Activated CD4-positive, alpha-beta T cell treated with anti-CD3 and anti-CD28 coated beads for 36 hours (primary cell): Measurements from ENCODE around the gene ARHGAP9. TPM values are rescaled to one million over a fixed set of nuclear protein-coding genes. Genes with fewer than 3 reads are reported as not detected.

Experiments
- ATAC-seq: fragments of 200-7000 bp; cut with Tn5 transposase; one replicate; pipeline ENCODE4 v1.10.0; 2021; ENCODE audit warnings: mild to moderate bottlenecking, moderate library complexity
- CTCF ChIA-PET: fragments of 350-600 bp; sonication (Branson Sonifier 250); formaldehyde crosslinking; loops from one replicate; lab custom pipeline; 2021; ENCODE audit warnings: antibody characterized with exemption; lab: Charles Lee
- POLR2A ChIA-PET: fragments of 350-600 bp; sonication (Branson Sonifier 250); formaldehyde crosslinking; loops from one replicate; lab custom pipeline; 2021; ENCODE audit warnings: antibody characterized with exemption, inconsistent platforms; lab: Charles Lee
- DNase-seq: peaks from one replicate; pipeline ENCODE4 v3.0.0-alpha.2; 2020
- H3K27ac Mint-ChIP-seq: one replicate; pipeline ENCODE4 v1.8.0; 2021; ENCODE audit warnings: mixed read lengths
- H3K27me3 Mint-ChIP-seq: one replicate; pipeline ENCODE4 v1.8.0; 2021; ENCODE audit warnings: mixed read lengths
- H3K36me3 Mint-ChIP-seq: one replicate; pipeline ENCODE4 v1.8.0; 2021; ENCODE audit warnings: low read depth, mixed read lengths
- H3K4me1 Mint-ChIP-seq: one replicate; pipeline ENCODE4 v1.8.0; 2021; ENCODE audit warnings: mixed read lengths
- H3K4me3 Mint-ChIP-seq: one replicate; pipeline ENCODE4 v1.8.0; 2021; ENCODE audit warnings: mild to moderate bottlenecking, moderate library complexity, mixed read lengths
- H3K9me3 Mint-ChIP-seq: one replicate; pipeline ENCODE4 v1.8.0; 2021; ENCODE audit warnings: low read depth, mixed read lengths
- intact Hi-C, 2 experiments: fragments of 100-400 bp; cut with DNase I in 1 of 2; cut with micrococcal nuclease in 1 of 2; formaldehyde crosslinking; loops; one replicate each; pipeline versions ENCODE4 v1.14.2 to v1.15.1; 2022 to 2024; cut with DNase I, micrococcal nuclease
- total RNA-seq, 2 experiments: library from RNA; stranded (reverse); gene quantifications; one replicate each; pipeline ENCODE4 v1.2.3, GENCODE V29; 2021

ARHGAP9 gene
- 100 to 1,000 TPM in 1 of 2 experiments, 10 to 100 TPM in 1; 77.7 to 101 TPM for total RNA-seq

- Mint-ChIP-seq H3K36me3 (peaks cover 58% of the 10 kb centered on the region), H3K4me3 (peak within 1 kb of the TSS; percentile 86), H3K27me3 (no peaks in the 10 kb centered on the region), H3K9me3 (no peaks in the 10 kb centered on the region), H3K4me1 (peaks cover 59% of the 10 kb centered on the region), H3K27ac (peak within 1 kb of the TSS; percentile 99)
- peak; percentile 49 for ATAC-seq
- intact Hi-C loops: loop anchor here (1.0 to 5.0 kb wide), 4 partner anchors 9 to 392 kb away; partner anchors contain the start of genes MARS1 (in 1 of the 2), NAB2 (in 1 of the 2) and OS9 (in 1 of the 2)
- ChIA-PET CTCF (interaction anchor here (0.5 to 2.2 kb wide), 10 partner anchors 10 to 409 kb away, joined by 3 to 14 read pairs (median 3); partner anchors contain the start of genes GLI1, INHBE and SHMT2), POLR2A (interaction anchor here (0.7 to 1.0 kb wide), 2 partner anchors 38 to 236 kb away, joined by 3 to 5 read pairs; no protein-coding TSS in a partner anchor)
- peak; percentile 77 for DNase-seq
These were observed at the start of gene ARHGAP9 for GRCh38 chr12:57479376-57480115. Gene ARHGAP9 (minus strand): TSS chr12:57479866. CDS start chr12:57479406, 460 bp downstream.

- H3K4me3 Mint-ChIP-seq: no peak overlapping the region
- no peak for ATAC-seq
- H3K27ac Mint-ChIP-seq: no peak overlapping the region
- POLR2A ChIA-PET: interaction anchor here (0.8 kb wide), 1 partner anchor 27 kb away, joined by 4 read pairs; no protein-coding TSS in a partner anchor
- no peaks in the 10 kb centered on the region for H3K27me3 Mint-ChIP-seq
- intact Hi-C loops: no loop called here
- no peaks in the 10 kb centered on the region for H3K9me3 Mint-ChIP-seq
- peaks cover 51% of the 10 kb centered on the region for H3K36me3 Mint-ChIP-seq
- CTCF ChIA-PET: no interaction called here
- DNase-seq: no peak
- H3K4me1 Mint-ChIP-seq: peaks cover 15% of the 10 kb centered on the region
These were observed 49.3 kb upstream of the ARHGAP9 start for GRCh38 chr12:57528831-57529555.

- Mint-ChIP-seq H3K27ac (no peak overlapping the region), H3K9me3 (no peaks in the 10 kb centered on the region), H3K27me3 (no peaks in the 10 kb centered on the region), H3K36me3 (peaks cover 53% of the 10 kb centered on the region), H3K4me3 (no peak overlapping the region), H3K4me1 (peaks cover 23% of the 10 kb centered on the region)
- POLR2A ChIA-PET: no interaction called here
- ATAC-seq (no peak), DNase-seq (no peak)
- intact Hi-C loops: no loop called here
- CTCF ChIA-PET: interaction anchor here (0.6 kb wide), 1 partner anchor 57 kb away, joined by 4 read pairs; no protein-coding TSS in a partner anchor
These were observed 48.5 kb upstream of the ARHGAP9 start for GRCh38 chr12:57528176-57528575.

GRCh38 chr12:57527184-57527583, 47.5 kb upstream of the ARHGAP9 start:
- CTCF ChIA-PET: no interaction called here
- H3K4me3 Mint-ChIP-seq: no peak overlapping the region
- peaks cover 24% of the 10 kb centered on the region for H3K4me1 Mint-ChIP-seq
- H3K36me3 Mint-ChIP-seq: peaks cover 43% of the 10 kb centered on the region
- ATAC-seq (no peak), DNase-seq (no peak)
- H3K27ac Mint-ChIP-seq: peak overlapping the region; percentile 47
- H3K27me3 Mint-ChIP-seq: no peaks in the 10 kb centered on the region
- no peaks in the 10 kb centered on the region for H3K9me3 Mint-ChIP-seq
- POLR2A ChIA-PET: no interaction called here
- intact Hi-C loops: no loop called here

GRCh38 chr12:57526477-57527126, 46.9 kb upstream of the ARHGAP9 start:
- ChIA-PET POLR2A (interaction anchor here (0.8 to 0.9 kb wide), 2 partner anchors 12 to 20 kb away, joined by 3 to 5 read pairs; no protein-coding TSS in a partner anchor), CTCF (interaction anchor here (1.4 kb wide), 1 partner anchor 8 kb away, joined by 4 read pairs; no protein-coding TSS in a partner anchor)
- peaks cover 38% of the 10 kb centered on the region for H3K36me3 Mint-ChIP-seq
- H3K4me1 Mint-ChIP-seq: peaks cover 30% of the 10 kb centered on the region
- no peak overlapping the region for H3K27ac Mint-ChIP-seq
- no peak for DNase-seq
- intact Hi-C loops: no loop called here
- ATAC-seq: no peak
- no peaks in the 10 kb centered on the region for H3K27me3 Mint-ChIP-seq
- no peaks in the 10 kb centered on the region for H3K9me3 Mint-ChIP-seq
- H3K4me3 Mint-ChIP-seq: no peak overlapping the region

- H3K4me1 Mint-ChIP-seq: peaks cover 38% of the 10 kb centered on the region
- no peaks in the 10 kb centered on the region for H3K9me3 Mint-ChIP-seq
- no peak overlapping the region for H3K4me3 Mint-ChIP-seq
- H3K27me3 Mint-ChIP-seq: no peaks in the 10 kb centered on the region
- DNase-seq (no peak), ATAC-seq (no peak)
- intact Hi-C loops: no loop called here
- peaks cover 36% of the 10 kb centered on the region for H3K36me3 Mint-ChIP-seq
- POLR2A ChIA-PET: interaction anchor here (0.8 to 0.9 kb wide), 3 partner anchors 9 to 21 kb away, joined by 3 to 5 read pairs (median 3); no protein-coding TSS in a partner anchor
- CTCF ChIA-PET: interaction anchor here (1.4 kb wide), 1 partner anchor 8 kb away, joined by 4 read pairs; no protein-coding TSS in a partner anchor
- H3K27ac Mint-ChIP-seq: no peak overlapping the region
These were observed 46.1 kb upstream of the ARHGAP9 start for GRCh38 chr12:57525615-57526383.

GRCh38 chr12:57524814-57525614, 45.3 kb upstream of the ARHGAP9 start:
- ATAC-seq (no peak), DNase-seq (no peak)
- peaks cover 33% of the 10 kb centered on the region for H3K36me3 Mint-ChIP-seq
- CTCF ChIA-PET: interaction anchor here (0.6 to 2.2 kb wide), 4 partner anchors 8 to 67 kb away, joined by 3 to 6 read pairs (median 4); no protein-coding TSS in a partner anchor
- H3K27me3 Mint-ChIP-seq: no peaks in the 10 kb centered on the region
- no peak overlapping the region for H3K27ac Mint-ChIP-seq
- no peaks in the 10 kb centered on the region for H3K9me3 Mint-ChIP-seq
- no peak overlapping the region for H3K4me3 Mint-ChIP-seq
- intact Hi-C loops: loop anchor here (5.0 kb wide), 4 partner anchors 227 to 1553 kb away; partner anchors contain the start of genes CDK4 (in 1 of the 2), RAB5B (in 1 of the 2), RPL41 (in 1 of the 2) and ZC3H10 (in 1 of the 2)
- POLR2A ChIA-PET: interaction anchor here (0.6 to 0.9 kb wide), 3 partner anchors 8 to 454 kb away, joined by 3 to 5 read pairs (median 3); no protein-coding TSS in a partner anchor
- peaks cover 38% of the 10 kb centered on the region for H3K4me1 Mint-ChIP-seq

- Mint-ChIP-seq H3K4me1 (peaks cover 44% of the 10 kb centered on the region), H3K27me3 (no peaks in the 10 kb centered on the region), H3K36me3 (peaks cover 35% of the 10 kb centered on the region), H3K9me3 (no peaks in the 10 kb centered on the region), H3K4me3 (peak overlapping the region; percentile 96), H3K27ac (peak overlapping the region; percentile 88)
- ATAC-seq (no peak), DNase-seq (peak; percentile 33)
- ChIA-PET POLR2A (interaction anchor here (0.5 to 0.6 kb wide), 2 partner anchors 184 to 281 kb away, joined by 3 to 4 read pairs; no protein-coding TSS in a partner anchor), CTCF (interaction anchor here (0.6 to 2.2 kb wide), 7 partner anchors 9 to 70 kb away, joined by 3 to 6 read pairs (median 3); no protein-coding TSS in a partner anchor)
- intact Hi-C loops: loop anchor here (2.0 to 5.0 kb wide), 6 partner anchors 221 to 1552 kb away; partner anchors contain the start of genes CDK4 (in 1 of the 2), CTDSP2 (in 1 of the 2), RAB5B (in 1 of the 2) and RPL41 (in 1 of the 2)
These were observed 44.3 kb upstream of the ARHGAP9 start for GRCh38 chr12:57523706-57524614.
